HG03378 (cell line): ENCODE data around the gene EIF4B.

Experiments
- ATAC-seq: cut with Tn5 transposase; IDR thresholded peaks from one replicate; pipeline ENCODE4 v1.9.1; 2021; ENCODE audit warnings: mild to moderate bottlenecking, moderate library complexity; ENCODE audit not compliant: unreplicated experiment

Gene EIF4B

DNA sequence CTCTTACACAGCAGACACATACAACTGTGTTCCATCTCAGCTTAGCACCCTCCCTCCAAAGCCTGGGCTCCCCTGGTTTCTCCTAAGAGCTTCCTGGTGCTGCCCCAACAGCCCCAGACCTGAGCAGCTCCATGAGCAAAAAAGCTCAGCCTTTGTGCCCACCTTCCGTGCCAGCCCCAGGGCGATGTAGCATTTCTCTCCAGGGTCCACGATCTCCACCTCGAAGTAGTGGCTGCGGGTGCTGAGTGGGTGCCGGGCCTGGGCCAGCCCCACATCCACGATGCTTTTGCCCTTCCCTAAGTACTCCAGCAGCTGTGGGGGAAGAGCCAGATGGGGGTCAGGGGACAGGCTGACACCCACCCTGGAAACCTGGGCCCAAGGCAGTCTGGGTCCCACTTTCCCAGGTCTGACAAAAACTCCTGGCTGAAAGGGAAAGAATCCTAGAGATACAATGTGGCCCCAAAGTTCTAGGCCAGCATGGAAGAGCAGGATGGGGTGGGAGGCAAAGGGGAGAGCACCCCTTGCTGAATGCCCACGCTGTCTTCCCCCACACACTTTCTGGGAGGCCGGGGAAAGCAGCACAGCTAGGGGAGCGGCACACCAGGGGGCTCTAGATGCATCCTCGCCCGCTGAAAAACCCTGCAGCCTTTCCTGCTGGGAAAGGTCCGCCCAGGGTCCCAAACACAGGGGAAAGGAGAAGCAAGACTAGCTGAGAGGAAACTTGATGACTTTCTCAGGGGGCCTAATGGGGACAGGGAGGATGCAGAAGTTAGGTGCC, 61.9 kb downstream of the EIF4B start:
- ATAC-seq = no peak

DNA sequence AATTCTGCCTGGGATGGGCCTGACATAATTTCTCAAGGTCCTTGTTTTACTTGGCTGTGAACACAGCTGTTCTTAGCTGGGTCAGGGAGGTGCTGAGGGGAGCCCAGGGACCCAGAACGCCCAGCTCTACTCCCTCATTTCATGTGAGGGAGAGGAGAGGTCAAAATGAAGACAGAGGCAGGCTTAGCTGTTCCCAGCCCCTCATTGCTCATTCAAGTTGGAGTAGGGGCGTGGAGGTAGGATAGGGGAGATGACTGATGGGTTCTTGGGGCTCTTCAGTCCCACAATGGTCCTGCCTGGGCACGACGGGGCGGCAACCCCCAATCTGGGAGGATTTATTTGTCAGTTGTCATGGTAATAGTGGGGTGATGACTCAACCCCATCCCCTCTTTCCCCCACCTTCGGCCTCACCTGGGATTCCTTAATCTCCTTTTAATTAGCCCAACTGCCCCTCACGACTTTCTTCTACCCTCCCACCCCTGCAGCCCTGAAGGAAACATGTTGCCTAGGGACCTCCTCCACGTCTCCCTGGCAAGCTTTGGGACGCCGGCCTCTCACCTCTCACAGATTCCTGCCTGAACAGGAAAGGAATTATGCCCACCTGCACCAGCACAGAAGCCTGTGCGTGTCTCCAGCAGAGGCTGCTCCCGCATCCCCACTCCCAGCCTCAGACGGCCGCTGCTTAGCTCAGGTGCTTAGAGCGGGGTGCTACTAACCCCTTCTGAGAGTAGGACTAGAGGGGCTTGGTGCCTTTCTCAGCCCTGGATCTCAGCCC, 62.7 kb downstream of the EIF4B start:
- no peak for ATAC-seq

DNA sequence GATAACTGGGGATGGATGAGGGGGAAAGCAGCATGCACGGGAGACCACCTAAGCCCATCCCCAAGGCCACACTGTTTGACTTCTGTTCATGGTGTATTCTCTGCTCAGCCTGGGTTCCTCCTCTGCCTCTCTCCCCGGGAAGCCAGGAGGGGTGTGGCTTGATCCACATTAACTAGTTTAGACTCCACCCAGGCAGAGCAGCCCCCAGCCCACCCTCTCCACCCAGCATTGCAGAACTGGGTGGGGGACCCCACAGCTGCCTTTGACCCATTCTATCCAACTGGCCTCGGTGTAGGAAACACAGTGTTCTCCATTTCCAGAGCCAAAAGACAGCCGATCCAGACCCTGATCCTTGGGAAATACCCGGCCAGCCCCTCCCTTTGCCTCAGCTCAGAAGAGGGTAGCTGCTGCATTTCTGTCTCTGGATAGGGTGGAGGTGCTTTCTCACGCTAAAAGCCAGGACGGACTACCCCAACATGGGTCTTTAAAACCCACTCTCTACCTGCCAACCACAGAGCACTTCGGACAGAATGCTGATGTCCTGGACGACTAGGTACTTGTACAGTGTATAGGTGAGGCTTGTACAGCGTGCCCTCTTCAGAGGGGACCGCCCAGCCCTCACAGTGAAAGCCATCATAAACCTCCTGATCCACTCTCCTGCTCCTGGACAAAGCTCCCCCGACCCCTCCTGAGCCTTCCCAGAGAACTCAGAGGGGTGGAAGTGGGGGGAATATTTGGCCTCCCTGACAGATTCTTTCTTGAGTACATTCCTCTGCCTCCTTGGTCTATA, 63.6 kb downstream of the EIF4B start:
- no peak for ATAC-seq

DNA sequence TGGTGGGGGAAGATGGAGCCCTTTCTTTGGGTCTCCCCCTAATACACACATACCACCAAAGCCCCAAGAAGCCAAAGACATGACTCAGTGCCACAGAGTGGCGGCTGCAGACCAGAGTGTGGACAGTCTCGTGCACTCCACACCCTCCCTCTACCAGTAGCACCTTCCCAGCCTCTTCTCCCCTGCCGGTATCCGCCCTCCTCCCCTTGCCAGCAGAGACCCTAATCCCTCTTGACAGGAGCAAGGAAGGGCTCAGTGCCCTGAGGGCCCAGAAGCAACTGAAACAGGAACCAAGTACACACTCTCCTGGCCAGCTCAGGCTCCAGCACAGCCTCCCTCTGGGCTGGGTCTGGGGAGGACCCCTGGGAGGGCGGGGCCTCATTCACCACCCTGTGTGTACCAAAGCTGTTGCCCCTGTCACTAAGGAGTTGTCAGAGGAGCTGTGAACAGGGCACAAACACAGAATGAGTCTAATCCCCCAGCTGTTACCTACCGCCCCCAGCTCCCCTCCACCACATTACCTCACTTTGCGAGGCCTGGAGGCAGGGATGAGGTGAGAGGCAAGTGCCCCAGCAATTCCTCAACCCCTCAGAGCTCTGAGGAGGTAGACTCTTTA, 64.7 kb downstream of the EIF4B start:
- no peak for ATAC-seq

DNA sequence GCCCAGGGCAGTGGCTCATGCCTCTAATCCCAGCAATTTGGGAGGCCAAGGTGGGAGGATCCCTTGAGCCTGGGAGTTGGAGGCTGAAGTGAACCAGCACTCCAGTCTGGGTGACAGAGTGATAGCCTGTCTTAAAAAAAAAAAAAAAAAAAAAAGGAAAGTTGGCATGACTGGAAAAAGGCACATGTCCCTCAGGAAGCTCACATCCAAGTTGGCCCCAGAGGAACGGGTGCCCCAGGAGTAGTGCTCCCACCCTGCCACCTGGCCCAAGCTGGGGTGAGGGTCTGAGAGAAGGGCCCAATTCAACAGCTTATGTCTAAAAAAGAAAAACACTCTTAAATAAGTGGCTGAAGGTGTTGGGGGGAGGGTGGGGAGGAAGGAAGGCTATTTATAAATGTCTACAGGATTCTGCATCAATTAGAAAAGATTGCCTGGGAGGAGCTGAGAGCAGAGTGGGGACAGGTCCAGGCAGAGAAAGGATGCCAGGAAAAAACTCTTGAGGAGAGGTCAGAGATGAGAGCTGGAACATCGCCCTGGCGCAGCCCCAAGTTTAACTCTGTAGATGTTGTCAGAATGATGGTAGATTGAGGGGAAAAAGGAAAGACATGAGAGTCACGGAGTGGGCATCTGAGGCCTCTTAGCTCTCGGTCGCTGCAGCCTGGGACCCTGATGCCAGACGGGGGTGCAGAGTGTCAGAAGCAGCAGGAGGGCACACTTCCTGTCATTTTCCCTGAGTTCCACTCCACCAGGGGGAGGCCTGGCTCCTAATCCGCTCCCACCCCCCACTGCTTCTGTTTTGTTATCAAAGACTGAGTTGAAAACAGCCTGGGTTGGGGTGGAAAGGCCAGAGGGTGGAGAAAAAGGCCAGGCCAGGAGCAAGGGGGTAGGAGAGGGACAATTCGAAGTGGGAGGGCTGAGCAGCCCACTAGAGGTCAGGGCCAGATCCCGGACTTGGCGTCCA, 65.6 kb downstream of the EIF4B start:
- no peak for ATAC-seq

DNA sequence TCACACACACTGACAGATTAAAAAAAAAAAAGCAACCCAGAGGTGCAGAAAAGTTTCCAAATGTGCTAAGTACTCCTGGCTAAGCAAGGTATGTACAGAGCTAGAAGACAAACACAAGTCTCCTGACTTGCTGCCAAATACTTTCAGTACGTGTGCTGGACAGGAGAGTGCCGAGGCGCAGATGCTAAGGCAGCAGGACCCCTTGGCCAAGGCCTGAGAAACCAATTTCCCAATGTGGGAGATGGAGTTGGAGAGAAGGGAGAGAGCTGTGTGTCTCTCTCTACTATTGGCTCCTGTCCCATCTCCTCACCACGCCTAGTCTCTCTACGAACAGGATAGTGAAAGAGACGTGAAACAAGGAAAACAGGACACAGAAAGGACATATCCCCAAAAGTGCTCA, 67.6 kb downstream of the EIF4B start:
- ATAC-seq = no peak

DNA sequence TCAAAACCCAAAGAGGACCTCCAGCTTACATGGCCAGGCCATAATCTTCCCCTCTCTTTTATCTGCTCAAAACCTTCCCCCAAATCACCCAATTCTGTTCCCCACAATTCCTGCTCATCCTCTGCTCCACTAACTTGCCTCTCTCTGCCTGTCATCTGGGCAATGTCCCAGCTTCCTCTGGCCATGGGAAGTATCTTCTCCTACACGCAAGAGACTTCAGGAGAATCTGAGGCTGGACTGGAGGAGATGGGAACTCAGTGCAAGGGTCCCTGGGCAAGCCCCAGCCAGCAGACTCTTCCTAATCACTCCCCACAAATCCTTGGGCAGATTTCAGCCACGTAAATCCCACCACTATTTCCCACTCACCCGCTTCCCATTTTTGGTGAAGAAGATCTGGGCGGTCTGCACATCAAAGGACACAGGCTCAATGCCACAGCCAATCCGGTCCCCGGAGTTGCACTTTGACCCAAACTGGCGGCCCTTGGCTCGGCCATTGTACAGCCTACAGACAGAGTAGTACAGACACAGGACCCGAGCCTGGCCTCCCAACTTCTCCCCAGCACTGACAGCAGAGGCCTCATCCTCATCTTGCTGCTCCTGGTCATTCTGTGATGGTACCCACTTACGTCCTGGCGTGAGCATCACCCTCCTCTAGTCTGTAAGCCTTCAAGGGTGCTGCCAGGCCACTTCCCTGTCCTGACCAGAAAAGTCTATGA, 68.2 kb downstream of the EIF4B start:
- no peak for ATAC-seq

DNA sequence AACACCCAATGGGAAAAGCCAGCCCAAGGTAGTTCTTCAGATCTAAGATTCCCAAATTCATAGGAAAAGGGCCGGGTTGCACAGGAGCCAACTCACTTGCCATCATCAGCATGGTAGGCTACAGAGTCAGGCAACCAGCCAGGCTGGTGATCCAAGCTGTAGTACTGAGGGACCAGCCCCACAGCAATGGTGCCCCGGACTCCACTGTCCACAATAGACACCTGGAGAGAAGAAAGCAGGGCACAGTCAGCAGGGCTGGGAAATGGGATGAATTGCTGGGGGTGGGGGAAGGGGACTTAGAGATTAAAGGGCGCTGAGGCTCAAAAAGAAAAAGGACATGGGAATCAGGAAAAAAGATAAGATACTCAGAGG, 68.7 kb downstream of the EIF4B start:
- no peak for ATAC-seq

DNA sequence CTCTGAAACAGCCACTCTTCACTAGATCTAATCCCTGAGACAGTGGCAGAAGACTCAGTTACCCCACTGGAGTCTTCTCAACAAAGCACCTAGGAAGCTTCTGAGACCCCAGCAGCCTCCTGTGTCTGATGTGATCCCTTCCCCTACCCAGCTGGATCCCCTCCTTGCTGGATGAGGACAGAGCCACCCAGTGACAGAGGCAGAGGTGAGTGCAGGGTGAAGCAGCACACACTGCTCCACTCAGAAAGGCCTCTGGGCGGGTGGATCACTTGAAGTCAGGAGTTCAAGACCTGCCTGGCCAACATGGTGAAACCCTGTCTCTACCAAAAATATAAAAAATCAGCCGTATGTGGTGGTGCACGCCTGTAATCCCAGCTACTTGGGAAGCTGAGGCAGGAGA, 70.2 kb downstream of the EIF4B start:
- no peak for ATAC-seq

DNA sequence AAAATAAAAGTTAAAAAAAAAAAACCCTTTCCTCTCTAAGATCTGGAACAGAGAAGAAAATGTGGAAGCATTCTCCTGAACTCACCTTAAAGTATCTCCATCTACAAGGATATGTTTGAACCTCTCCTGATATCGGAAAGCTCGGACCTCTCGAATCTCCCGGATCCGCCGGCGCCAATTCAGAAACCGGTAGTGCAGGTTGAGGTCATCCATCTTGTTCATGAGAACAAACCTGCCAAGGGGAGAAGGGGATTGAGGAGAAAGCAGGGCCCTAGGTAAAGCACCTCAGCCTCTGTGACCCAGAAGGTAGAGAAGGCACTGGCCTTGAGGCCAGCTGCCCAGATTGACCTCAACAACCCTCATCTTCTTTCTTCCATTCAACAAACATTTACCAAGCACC, 70.8 kb downstream of the EIF4B start:
- no peak for ATAC-seq

DNA sequence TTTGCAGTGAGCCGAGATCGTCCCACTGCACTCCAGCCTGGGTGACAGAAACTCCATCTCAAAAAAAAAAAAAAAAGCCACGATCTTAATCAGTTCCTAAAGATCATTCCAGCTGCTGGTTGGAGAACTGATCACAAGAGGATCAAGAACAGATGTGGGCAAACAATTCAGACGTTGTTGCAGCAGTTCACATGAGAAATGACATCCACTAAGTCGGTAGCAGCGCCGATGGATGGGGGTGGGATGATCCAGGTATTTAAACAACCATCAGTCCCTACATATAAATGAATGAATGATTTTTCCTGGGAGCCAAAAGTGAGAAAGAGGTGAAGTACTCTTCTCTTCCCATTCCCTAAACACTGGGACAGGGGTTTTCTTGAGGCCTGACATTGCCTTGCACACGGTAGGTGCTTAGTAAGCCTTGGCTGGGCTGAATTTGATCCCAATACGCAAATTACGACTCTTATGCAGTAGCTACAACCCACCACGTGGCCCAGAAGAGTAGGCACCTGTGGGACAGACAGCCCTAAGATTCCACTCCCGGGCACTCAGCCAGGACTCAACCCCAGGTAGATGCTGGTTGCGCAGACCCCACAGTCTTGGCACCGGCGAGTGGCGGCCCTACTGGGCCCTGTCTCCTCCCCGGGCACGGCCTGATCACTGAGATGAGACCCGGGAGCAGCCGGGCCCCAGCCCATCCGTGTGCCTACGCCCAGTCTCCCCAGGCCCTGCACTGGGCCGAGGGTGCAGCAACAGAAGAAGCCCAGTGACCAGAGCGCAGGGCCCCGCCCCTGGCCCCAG, 72.4 kb downstream of the EIF4B start:
- no peak for ATAC-seq

DNA sequence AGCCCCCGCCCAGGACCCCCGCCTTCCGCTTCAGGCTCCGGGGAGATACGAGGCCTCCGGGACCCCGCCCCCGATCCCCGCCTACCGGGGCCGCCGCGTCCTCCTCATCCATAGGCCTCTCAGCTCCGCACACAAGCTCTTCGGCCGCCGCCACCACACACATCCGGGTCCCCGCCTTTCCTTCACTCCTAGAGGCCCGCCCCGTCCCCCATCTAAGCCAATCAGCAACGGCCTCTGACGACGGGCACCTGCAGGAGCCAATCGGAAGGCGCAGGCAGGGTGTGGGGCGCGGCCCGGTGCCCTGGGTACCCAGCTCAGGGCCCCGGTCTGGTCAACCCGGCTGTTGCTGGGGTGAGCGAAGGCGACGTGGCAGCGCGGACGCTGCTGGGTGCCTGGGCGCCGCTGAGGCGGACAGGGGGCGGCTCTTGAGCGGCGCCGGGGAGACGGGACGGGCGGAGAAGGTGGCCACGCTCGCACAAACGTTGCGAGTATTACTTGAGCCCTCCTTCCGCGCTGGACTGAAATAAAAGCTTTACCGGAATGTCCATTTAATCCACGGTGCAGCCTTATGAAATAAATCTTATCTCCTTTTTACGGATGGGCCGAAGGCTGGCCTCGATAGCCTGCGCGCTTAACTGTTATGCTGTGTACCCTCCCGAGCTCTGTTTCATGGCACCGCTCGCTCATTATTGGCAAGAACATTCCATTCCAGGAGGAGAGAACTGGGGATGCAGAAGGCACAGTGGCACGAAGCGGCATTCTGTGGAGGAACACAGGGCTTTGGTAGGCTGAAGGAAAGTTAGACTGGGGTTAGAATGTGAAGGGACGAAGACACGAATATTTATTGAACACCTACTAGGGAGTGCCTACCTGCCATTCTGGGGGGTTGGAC, 73.2 kb downstream of the EIF4B start, which contains the start of gene SPRYD3:
Gene SPRYD3 (minus strand): TSS at position 165 of the 892 bp plus-strand sequence. CDS start 57 bp downstream, at position 108.
- peak; percentile 87 for ATAC-seq

DNA sequence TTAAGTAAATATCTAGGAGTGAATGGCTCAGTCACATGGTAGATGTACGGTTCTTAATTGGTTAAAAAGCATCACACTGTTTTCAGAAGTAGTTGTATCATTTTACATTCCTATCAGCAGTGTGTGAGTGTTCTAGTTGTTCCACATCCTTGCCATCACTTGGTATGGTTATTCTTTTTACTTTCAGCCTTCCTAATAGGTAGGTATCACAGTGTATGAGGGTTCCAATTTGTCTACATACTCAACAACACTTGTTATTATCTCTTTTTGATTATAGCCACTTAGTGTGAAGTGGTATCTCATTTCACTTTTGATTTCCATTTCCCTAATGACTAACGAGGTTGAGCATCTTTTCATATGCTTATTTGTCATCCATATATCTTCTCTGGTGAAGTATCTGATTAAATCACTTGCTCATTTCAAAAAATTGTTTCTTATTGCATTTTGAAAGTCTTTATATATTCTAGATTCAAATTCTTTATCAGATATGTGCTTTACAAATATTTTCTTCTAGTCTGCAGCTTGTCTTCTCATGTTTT, 76.5 kb downstream of the EIF4B start:
- no peak for ATAC-seq

DNA sequence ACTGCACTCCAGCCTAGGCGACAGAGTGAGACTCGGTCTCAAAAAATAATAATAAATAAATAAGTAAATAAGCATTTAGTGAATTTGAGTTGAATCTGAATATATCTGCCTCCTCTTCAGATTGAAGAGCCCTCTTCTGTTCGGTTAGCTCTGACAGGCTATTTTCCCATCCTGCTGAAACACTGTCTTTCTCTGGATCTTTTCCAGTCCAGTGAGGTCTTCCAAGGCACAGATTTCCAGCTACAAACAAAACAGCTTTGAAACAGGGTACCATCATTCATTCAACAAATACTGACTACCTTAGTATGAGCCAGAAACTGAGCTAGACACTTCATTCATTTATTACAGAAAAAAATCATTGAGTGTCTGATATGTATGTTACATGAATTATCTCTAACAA, 80.1 kb downstream of the EIF4B start:
- no peak for ATAC-seq

DNA sequence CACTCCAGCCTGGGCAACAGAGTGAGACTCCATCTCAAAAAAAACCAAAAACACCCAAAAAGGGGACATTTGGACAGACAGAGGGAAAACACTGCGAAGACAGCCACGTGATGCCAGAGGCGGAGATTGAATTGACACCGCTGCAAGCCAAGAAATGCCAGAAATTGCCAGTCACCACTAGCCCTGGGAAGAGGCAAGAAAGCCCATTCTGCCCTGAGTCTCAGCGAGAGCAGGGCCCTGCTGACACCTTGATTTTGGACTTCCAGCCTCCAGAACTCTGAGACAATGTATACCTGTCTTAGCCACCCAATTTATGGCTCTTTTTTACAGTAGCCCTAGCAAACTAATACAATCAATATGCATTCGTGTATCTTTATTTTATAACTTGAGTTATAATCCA, 83.8 kb downstream of the EIF4B start:
- no peak for ATAC-seq

DNA sequence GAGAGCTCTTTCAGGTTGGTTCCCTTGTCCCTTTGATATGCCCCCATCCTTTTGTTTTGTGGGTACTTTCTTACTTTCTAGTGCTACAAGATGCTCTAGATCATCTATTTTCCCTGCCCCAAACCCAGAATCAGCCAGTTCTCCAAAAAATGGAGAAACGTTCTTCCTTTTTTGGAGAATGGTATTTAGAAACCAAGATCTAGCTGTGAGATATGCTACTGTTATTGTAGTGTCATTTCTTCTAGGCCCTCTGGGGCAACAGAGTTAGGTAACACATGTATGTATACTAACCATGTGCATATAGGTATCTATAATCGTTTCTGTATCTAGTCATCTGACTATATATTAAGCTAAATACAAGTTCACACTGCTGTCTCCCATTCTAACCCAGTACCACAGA, 84.3 kb downstream of the EIF4B start:
- no peak for ATAC-seq

DNA sequence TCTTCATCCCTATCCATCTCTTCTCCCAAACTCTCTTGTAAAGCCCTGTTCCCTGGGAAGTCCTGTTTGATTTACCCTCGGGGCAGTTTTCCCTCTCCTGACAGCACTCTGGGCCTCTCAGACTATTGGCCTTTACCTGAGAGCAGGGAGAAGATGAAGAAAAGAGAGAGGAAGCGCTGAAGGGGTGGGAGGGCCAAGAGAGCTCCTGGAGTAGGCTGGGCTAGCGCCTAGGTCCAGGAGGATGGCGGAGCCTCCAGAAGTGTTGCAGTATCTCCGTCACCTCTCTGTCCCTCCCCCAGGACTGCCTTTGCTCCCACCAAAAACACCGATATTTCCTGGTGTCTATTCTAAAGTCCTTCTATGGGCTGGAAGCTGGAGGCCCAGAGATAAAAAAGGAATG, 85.5 kb downstream of the EIF4B start:
- no peak for ATAC-seq
